T-helper 22 cell (primary cell): ENCODE measurements around the gene SLIT3.
"Not testable (repeated sequence)": the region's sequence is repeated elsewhere in the genome, so short reads cannot be mapped to it uniquely, and the experiment has no call there.

Experiments used
- DNase-seq: peaks from one replicate; pipeline ENCODE4 v3.0.0-alpha.2; 2020; ENCODE audit warnings: low read depth

SLIT3 gene

DNA sequence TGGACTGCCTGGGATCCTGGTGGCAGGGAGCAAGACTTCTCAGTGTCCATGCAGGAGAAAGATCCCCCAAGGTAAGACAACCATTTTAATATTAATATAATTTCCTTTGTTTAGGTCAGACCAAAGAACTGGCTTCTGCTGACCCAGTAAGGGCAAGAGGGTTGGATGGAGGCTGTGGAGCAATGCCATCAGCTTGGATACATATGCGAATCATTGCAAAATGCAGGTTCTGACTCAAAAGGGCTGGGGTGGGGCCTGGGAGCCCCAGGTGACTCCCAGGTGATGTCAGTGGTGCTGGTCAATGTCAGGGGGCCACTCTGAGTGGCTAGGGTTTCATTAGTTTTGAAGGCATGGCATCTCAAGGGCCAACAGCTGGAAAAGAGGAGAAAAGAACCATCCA, 632.9 kb downstream of the SLIT3 start:
- DNase-seq, result no peak

DNA sequence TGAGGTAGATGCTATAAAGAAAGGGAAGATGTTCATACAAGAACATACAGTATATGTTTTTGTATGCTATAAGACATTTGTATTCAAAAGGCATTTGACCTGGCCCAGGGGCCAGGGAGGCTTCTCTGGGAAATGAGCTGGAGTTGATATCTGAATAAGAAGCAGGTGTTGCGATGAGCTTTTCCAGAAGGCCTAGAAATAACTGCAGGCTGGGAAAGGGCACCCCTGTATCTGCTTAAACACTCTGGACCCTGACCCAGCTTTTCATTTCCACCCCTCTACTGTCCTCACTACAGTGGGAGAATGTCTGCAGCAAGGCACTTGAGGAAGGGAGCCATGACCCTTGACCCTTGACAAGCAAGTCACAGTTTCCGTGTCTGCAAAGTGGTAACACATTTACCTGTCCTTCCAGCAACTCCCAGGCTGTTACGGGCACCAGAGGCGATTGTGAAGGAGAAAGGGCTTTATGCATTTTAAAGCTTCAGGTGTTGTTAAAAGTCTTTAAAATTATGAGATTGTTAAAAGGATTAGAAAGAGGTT, 633.6 kb downstream of the SLIT3 start:
- no peak for DNase-seq

GRCh38 chr5:168666356-168666755, 634.6 kb downstream of the SLIT3 start:
- no peak for DNase-seq

DNA sequence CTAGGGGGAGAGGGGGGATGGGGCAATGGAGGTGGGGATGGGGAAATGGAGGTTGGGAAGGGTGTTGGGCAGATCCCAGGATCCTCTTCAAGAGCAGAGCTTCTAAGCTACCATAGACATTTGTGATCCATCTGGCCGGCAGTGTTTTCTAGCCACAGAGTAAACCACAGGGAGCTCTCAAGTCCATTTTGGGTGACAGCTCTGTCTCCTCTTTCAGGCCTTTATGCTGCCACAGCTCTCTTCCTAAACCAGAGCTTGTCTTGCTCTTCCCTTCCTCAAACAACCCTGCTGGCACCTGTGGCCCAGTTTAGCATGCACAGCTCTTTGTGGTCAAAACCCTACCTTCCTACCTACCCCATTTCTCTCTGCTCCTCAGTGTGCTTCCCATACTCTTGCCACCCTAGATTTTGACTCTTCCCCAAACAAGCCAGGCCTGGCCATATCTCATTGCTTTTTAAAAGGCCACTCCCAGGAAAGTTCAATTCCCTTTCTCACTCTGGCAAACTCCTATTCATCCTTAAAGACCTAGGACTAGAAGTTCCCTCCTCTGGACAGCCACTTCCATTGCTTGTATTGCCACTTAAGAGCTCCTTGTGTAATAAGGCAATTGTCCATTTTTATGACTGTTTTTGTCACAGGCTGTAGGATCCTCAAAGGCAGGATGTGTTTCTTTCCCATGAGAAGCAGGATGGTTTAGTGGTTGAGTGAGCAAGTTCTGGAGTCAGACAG, 637.5 kb downstream of the SLIT3 start:
- no peak for DNase-seq

- DNase-seq, result no peak
Observed at GRCh38 chr5:168661593-168662485, 639.1 kb downstream of the SLIT3 start.

GRCh38 chr5:168660691-168661090, 640.2 kb downstream of the SLIT3 start:
- no peak for DNase-seq

GRCh38 chr5:168659286-168659847, 641.6 kb downstream of the SLIT3 start:
- DNase-seq, result no peak

DNA sequence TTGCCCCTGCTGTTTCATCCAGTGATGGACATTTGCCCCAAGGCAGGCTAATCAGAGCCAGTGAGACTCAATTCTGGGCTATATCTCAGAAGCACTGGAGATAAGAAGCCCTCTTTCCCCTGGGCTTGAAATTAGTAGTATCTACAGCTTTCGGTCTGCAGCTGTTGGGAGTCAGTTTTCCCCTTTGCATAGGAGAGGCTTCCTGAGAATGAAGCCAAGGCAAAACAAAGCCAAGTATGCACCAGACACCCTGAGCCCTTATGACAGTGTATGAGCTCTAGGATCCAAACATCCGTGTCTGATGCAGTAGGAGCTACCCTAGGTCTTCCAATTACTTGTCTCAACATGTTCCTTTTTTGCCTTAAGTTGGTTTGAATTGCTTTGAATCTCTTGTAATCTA, 642.5 kb downstream of the SLIT3 start:
- DNase-seq, result no peak

GRCh38 chr5:168656633-168657032, 644.3 kb downstream of the SLIT3 start:
- DNase-seq, result no peak

DNA sequence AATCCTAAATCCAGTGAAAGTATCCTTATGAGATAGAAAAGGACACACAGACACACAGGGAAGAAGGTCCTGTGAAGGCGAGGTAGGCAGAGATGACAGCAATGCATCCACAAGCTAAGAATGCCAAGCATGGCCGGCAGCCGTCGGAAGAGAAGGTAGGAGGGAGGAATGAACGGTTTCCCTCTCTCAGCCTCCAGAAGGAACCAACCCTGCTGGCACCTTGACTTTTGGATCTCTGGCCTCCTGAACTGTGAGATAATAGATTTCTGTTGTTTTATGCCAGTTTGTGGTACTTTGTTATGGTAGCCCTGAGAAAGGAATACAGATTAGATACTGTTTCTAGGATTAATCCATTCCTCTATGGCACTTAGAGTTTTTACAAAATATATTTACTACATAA, 645.6 kb downstream of the SLIT3 start:
- DNase-seq, result no peak

DNA sequence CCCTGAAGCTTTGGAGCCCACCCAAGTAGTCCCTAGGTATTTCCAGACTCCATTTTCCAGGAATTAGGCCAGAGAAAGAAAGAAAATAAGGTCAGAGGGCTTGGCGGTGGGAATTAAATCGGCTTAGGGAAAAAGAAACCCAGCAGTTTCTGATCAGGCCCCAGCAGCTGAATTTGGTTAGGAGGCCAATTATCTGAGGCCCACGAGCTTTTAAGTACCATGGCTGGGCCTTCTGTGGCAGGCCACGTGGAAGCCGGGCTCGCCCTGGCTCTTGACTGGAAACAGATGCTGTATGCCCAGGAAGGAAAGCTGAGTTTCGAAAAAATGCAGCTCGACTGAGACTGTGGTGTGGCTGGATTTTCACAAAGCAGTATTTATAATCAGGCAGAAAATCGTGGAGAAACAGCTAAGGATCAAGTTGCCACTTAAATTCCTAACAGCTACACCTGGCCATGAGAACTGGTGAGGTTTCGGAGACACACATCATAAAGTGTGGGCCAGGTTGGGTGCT, 646.7 kb downstream of the SLIT3 start:
- no peak for DNase-seq

DNA sequence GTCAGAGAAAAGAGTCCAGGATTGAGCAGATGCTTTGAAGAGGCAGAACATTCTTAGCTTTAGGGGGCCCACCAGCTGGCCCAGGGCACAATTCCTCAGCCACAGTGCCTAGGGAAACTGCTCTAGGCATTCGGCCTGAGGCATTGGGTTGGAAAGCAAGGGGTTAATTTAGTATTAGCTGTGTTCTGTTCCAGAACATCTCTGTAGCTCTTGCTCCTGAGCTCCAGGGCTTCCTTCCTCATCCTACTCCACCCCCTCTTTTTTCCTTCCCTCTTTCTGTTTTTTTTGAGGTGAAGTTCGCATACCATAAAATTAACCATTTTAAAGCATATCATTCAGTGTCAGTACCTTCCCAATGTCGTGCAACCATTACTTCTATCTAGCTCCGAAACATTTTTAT, 647.3 kb downstream of the SLIT3 start:
- DNase-seq, result no peak

DNA sequence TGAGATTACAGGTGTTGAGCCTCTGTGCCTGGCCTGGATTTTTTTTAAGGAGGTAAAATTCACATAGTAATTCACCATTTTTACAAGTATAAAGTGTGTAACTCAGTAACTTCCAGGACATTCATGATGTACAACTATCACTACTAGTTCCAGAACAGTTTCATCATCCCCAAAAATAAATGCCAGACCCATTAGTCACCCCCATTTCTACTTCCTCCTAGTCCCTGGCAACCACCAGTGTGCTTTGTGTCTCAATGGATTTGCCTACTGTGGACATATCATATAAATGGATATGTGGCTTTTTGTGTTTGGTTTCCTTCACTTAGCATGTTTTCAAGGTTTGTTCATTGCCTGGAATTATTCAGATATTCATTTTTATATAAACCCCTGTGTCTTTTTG, 649.3 kb downstream of the SLIT3 start:
- no peak for DNase-seq

GRCh38 chr5:168649306-168649705, 651.6 kb downstream of the SLIT3 start:
- DNase-seq, result no peak

DNA sequence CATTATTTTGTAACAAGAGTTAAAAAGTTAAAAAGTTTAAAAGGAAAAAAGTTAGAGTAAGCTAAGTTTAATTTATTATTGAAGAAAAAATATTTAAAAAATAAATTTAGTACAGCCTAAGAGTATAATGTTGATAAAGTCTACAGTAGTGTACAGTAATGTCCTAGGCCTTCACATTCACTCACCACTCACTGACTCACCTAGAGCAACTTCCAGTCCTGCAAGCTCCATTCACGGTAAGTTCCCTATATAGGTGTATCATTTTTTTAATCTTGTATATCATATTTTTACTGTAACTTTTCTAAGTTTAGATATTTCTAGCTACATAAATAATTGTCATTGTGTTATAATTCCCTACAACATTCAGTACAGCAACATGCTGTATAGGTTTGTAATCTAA, 652.4 kb downstream of the SLIT3 start:
- no peak for DNase-seq

GRCh38 chr5:168648016-168648415, 652.9 kb downstream of the SLIT3 start:
- no peak for DNase-seq

DNA sequence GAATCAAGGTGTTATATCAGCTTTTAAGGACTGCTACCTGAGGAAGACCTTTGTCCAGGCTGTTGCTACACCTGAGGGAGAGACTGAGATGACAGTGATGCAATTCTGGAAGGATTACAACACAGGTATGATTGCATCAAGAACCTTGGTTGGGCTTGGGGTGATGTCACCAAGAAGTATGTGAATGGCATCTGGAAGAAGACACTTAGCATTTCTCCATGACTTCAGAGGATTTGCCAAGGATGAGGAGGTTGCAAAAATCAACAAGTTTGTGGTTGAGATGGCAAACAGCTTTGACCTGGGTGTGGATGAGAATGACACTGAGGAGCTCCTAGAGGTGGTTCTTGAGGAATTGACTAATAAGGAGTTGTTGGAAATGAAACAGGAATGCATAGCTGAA, 653.9 kb downstream of the SLIT3 start:
- DNase-seq, result no peak

GRCh38 chr5:168646335-168646734, 654.6 kb downstream of the SLIT3 start:
- no peak for DNase-seq

- no peak for DNase-seq
Observed at GRCh38 chr5:168645195-168645594, 655.7 kb downstream of the SLIT3 start.

GRCh38 chr5:168642019-168642418, 658.9 kb downstream of the SLIT3 start:
- DNase-seq, result no peak

DNA sequence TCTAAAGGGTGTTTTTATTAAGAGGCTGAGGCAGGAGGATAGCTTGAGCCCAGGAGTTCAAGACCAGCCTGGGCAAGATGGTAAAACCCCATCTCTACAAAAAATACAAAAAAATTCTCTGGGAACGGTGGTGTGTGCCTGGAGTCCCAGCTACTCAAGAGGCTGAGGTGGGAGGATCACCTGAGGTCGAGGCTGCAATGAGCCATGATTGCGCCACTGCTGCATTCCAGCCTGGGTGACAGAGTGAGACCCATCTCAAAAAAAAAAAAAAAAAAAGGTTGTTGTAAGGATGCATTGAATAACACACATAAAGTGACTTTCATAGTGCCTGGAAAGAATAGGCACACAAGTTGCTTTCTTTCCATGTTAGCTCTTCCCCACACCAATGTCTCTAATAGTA, 662.1 kb downstream of the SLIT3 start:
- DNase-seq, result not testable (repeated sequence)

DNA sequence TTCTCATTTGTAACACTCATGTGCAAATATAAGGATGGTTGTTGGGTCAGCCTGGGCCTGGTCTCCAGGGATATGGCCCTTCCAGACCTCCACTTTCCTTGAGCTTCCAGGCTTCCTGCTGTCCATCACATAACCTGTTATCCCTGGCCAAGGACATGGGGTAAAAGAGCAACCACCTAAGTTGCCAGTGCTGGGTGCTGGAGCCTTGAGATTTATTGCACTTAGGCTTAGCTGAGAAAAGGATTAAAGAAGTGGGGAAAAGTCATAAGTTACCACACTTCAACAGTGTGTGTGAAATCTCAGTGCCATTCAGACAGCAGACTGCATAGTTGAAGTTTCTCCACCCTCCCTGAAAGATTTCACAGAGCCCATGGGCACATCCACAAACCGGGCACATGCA, 663.1 kb downstream of the SLIT3 start:
- no peak for DNase-seq

GRCh38 chr5:168637281-168637680, 663.7 kb downstream of the SLIT3 start:
- DNase-seq, result no peak
